ENCODE data around the gene TBC1D30.

- no peak for TF ChIP-seq CTCF (IDR thresholded peaks at IDR 0.05; ENCODE audit: low read depth, low read length, missing input control)
- TF ChIP-seq, protein P1, sequence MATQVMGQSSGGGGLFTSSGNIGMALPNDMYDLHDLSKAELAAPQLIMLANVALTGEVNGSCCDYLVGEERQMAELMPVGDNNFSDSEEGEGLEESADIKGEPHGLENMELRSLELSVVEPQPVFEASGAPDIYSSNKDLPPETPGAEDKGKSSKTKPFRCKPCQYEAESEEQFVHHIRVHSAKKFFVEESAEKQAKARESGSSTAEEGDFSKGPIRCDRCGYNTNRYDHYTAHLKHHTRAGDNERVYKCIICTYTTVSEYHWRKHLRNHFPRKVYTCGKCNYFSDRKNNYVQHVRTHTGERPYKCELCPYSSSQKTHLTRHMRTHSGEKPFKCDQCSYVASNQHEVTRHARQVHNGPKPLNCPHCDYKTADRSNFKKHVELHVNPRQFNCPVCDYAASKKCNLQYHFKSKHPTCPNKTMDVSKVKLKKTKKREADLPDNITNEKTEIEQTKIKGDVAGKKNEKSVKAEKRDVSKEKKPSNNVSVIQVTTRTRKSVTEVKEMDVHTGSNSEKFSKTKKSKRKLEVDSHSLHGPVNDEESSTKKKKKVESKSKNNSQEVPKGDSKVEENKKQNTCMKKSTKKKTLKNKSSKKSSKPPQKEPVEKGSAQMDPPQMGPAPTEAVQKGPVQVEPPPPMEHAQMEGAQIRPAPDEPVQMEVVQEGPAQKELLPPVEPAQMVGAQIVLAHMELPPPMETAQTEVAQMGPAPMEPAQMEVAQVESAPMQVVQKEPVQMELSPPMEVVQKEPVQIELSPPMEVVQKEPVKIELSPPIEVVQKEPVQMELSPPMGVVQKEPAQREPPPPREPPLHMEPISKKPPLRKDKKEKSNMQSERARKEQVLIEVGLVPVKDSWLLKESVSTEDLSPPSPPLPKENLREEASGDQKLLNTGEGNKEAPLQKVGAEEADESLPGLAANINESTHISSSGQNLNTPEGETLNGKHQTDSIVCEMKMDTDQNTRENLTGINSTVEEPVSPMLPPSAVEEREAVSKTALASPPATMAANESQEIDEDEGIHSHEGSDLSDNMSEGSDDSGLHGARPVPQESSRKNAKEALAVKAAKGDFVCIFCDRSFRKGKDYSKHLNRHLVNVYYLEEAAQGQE (IDR thresholded peaks at IDR 0.05), result no peak
Measured at GRCh38 chr12:64825143-64826021, 935 bp downstream of the TBC1D30 start.
